Measurements from ENCODE around the gene DDIT4. TPM values are rescaled to one million over a fixed set of nuclear protein-coding genes. Genes with fewer than 3 reads are reported as not detected.
A peak's percentile ranks its signal among the peaks of the same experiment; 100 is the strongest.

Gene DDIT4
- total RNA-seq, 1 donor from 2014 or later = 290 TPM

DNA sequence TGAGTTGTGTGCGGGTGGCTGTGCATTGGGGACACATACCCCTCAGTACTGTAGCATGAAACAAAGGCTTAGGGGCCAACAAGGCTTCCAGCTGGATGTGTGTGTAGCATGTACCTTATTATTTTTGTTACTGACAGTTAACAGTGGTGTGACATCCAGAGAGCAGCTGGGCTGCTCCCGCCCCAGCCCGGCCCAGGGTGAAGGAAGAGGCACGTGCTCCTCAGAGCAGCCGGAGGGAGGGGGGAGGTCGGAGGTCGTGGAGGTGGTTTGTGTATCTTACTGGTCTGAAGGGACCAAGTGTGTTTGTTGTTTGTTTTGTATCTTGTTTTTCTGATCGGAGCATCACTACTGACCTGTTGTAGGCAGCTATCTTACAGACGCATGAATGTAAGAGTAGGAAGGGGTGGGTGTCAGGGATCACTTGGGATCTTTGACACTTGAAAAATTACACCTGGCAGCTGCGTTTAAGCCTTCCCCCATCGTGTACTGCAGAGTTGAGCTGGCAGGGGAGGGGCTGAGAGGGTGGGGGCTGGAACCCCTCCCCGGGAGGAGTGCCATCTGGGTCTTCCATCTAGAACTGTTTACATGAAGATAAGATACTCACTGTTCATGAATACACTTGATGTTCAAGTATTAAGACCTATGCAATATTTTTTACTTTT lies 1.8 kb downstream of the DDIT4 start:
- Mint-ChIP-seq H3K27me3 (ENCODE audit: unreplicated experiment) (no peaks in the 10 kb centered on the region), H3K36me3 (ENCODE audit: unreplicated experiment) (peaks cover 19% of the 10 kb centered on the region), H3K9me3 (ENCODE audit: unreplicated experiment) (no peaks in the 10 kb centered on the region), H3K4me1 (ENCODE audit: unreplicated experiment) (peaks cover 62% of the 10 kb centered on the region), H3K4me3 (ENCODE audit: unreplicated experiment) (peak overlapping the region; percentile 98), H3K27ac (ENCODE audit: unreplicated experiment) (peak overlapping the region; percentile 100)
- TF ChIP-seq, protein P1, sequence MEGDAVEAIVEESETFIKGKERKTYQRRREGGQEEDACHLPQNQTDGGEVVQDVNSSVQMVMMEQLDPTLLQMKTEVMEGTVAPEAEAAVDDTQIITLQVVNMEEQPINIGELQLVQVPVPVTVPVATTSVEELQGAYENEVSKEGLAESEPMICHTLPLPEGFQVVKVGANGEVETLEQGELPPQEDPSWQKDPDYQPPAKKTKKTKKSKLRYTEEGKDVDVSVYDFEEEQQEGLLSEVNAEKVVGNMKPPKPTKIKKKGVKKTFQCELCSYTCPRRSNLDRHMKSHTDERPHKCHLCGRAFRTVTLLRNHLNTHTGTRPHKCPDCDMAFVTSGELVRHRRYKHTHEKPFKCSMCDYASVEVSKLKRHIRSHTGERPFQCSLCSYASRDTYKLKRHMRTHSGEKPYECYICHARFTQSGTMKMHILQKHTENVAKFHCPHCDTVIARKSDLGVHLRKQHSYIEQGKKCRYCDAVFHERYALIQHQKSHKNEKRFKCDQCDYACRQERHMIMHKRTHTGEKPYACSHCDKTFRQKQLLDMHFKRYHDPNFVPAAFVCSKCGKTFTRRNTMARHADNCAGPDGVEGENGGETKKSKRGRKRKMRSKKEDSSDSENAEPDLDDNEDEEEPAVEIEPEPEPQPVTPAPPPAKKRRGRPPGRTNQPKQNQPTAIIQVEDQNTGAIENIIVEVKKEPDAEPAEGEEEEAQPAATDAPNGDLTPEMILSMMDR (IDR thresholded peaks at IDR 0.05) = no peak
- no peak for DNase-seq (ENCODE audit: extremely low spot score, unreplicated experiment)

DNA sequence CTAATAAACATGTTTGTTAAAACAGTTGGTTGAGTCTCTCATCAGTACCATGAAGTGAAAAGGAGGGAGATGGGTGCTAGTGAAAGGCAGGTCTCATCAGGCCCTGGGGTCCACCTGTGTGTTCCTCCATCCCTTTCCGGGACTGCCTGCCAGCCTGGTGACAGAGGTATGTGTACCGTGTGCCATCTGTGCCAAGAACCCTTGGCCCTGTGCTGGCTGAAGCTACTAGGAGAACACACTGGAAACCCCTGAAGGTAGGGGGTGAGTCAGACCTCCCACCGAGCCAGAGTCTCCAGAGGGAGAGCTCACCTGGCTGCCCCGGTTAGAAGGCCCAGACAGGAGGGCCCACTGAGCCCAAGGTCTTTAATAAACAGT lies 2.3 kb downstream of the DDIT4 start:
- H3K27ac Mint-ChIP-seq (ENCODE audit: unreplicated experiment) = peak overlapping the region; percentile 100
- TF ChIP-seq, protein P1 (IDR thresholded peaks at IDR 0.05) = no peak

DNA sequence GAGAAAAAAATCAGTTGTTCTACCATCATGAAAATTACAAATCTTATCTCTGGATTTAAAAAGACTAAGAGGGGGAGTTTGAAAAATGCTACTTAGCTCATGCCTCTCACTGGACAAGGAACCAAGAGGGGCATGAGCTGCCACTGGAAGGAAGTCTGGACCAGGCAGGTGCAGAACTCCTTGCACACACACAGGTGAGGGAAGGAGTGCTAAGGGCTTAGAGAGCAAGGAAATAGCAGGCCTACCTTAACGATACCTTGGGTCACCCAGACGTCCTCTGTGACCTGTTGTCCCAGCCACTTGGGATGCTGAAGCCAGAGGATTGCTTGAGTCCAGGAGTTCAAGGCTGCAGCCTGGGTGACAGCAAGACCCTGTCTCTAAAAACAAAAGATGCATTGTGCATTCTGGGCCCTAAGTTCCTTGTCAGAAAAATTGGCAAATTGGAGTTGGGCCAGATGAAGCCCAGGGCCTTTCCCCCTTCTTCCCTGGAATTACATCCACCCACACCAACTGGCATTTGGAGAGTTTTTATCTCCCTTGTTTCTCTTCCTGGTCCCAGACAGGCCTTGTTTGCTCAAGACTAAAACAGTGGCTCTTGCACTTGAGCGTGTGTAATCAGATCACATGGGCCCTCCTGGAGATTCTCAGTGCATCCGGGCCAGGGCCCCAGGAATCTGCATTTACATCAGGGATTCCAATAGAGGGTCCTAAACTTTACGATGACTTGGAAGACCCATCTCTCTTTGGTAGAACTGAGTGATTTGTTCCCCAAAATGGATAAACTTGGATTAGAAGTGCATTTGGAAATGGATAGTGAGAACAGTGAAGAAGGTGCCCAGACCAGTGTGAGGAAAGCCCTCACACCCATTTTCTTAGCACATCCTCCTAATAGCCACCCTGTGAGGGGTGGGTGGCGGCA lies 3.0 kb downstream of the DDIT4 start:
- Mint-ChIP-seq H3K36me3 (ENCODE audit: unreplicated experiment) (peaks cover 19% of the 10 kb centered on the region), H3K27me3 (ENCODE audit: unreplicated experiment) (no peaks in the 10 kb centered on the region), H3K4me3 (ENCODE audit: unreplicated experiment) (peak overlapping the region; percentile 98), H3K4me1 (ENCODE audit: unreplicated experiment) (peaks cover 51% of the 10 kb centered on the region), H3K27ac (ENCODE audit: unreplicated experiment) (peak overlapping the region; percentile 100), H3K9me3 (ENCODE audit: unreplicated experiment) (no peaks in the 10 kb centered on the region)
- TF ChIP-seq, protein P1 (IDR thresholded peaks at IDR 0.05) = no peak
- no peak for DNase-seq (ENCODE audit: extremely low spot score, unreplicated experiment)

More for the DNA sequence above, 2.3 kb downstream of the DDIT4 start:
- DNase-seq (ENCODE audit: extremely low spot score, unreplicated experiment) = no peak
- H3K36me3 Mint-ChIP-seq (ENCODE audit: unreplicated experiment) = peaks cover 19% of the 10 kb centered on the region
- no peaks in the 10 kb centered on the region for H3K9me3 Mint-ChIP-seq (ENCODE audit: unreplicated experiment)
- no peaks in the 10 kb centered on the region for H3K27me3 Mint-ChIP-seq (ENCODE audit: unreplicated experiment)
- peaks cover 57% of the 10 kb centered on the region for H3K4me1 Mint-ChIP-seq (ENCODE audit: unreplicated experiment)
- H3K4me3 Mint-ChIP-seq (ENCODE audit: unreplicated experiment) = peak overlapping the region; percentile 98

DNA sequence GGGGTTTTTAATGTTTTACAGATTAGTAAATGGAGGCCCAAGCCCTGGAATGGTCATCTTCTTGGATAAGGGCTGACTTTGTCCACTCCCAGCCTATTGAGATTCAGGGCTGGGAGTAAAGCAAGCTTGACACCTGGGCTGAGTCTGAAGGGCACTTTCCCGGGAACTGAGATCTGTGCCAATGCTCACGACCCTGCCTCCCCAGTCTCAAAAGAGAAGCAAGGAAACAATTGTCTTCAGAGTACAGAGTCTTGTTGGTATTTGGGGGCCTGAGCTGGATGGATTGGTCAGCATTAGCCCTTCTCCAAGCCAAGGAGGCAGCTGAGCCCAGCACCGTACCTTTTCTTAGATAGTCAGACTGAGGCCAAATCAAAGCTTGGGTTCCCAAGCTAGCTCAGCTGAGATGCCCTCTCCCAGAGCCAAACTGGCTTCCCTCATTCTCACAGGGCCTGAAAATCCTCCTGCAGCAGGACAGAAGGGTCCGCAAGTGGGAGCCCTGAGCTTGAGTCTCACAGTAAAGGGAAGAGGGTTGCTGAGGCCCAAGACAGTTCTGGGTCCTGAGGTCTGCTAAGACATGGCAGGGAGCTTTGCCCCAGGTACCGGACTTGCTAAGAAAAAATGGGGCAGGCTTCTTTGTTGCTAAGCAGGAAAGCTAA lies 3.7 kb downstream of the DDIT4 start:
- H3K4me3 Mint-ChIP-seq (ENCODE audit: unreplicated experiment) = peak overlapping the region; percentile 98
- H3K27ac Mint-ChIP-seq (ENCODE audit: unreplicated experiment) = peak overlapping the region; percentile 100
- H3K36me3 Mint-ChIP-seq (ENCODE audit: unreplicated experiment) = peaks cover 19% of the 10 kb centered on the region
- peaks cover 43% of the 10 kb centered on the region for H3K4me1 Mint-ChIP-seq (ENCODE audit: unreplicated experiment)
- no peaks in the 10 kb centered on the region for H3K27me3 Mint-ChIP-seq (ENCODE audit: unreplicated experiment)
- TF ChIP-seq, protein P1 (IDR thresholded peaks at IDR 0.05) = no peak
- H3K9me3 Mint-ChIP-seq (ENCODE audit: unreplicated experiment) = no peaks in the 10 kb centered on the region
- DNase-seq (ENCODE audit: extremely low spot score, unreplicated experiment) = no peak

Measured in osteocyte (in vitro differentiated cells).